Endothelial cell of umbilical vein (primary cell): ENCODE data around the gene CMIP. TPM values are rescaled to one million over a fixed set of nuclear protein-coding genes. Genes with fewer than 3 reads are reported as not detected.

Experiments used
- BruUV-seq: library from RNA; stranded (reverse); fragments of 400-500 nt; replicated peaks from 2 replicates; lab custom pipeline; 2021; lab: Mats Ljungman, UMichigan
- CTCF ChIA-PET: fragments of 300-600, 350-600 bp; sonication (Branson Sonifier 250); formaldehyde crosslinking; loops from one replicate; lab custom pipeline; 2021; ENCODE audit warnings: antibody characterized with exemption, inconsistent platforms; lab: Charles Lee
- POLR2A ChIA-PET: fragments of 300-600, 350-600 bp; sonication (Branson Sonifier 250); formaldehyde crosslinking; loops from one replicate; lab custom pipeline; 2021; ENCODE audit warnings: antibody characterized with exemption, inconsistent platforms; lab: Charles Lee
- DNase-seq: peaks from one replicate; pipeline ENCODE4 v3.0.0-alpha.2; 2011; ENCODE audit warnings: low read depth, low spot score
- FAIRE-seq: peaks from 2 replicates; lab custom pipeline; 2011; peaks lifted over from hg19 to GRCh38; lab: Jason Lieb, UNC
- H2AFZ ChIP-seq: 2 replicates; pipeline ENCODE4 v1.6.0; 2012; ENCODE audit warnings: low read depth, low read length, control low read depth, inconsistent platforms
- H3K27ac ChIP-seq: 2 replicates; pipeline ENCODE4 v1.5.1; 2011; ENCODE audit warnings: low read depth, mild to moderate bottlenecking, control low read depth, low read length, moderate library complexity; ENCODE audit not compliant: insufficient read depth
- H3K27me3 ChIP-seq, 2 experiments: 2 replicates each; pipeline versions ENCODE4 v1.6.0 to v1.6.1; 2011; ENCODE audit warnings: low read length in 2 of 2, mixed read lengths in 1 of 2; ENCODE audit not compliant: control insufficient read depth in 2 of 2, insufficient read depth in 2 of 2
- H3K36me3 ChIP-seq, 2 experiments: 2 replicates in 1 of 2; 3 replicates in 1 of 2; pipeline ENCODE4 v1.5.1; 2011; ENCODE audit warnings: low read length in 2 of 2, mild to moderate bottlenecking in 1 of 2, moderate library complexity in 1 of 2; ENCODE audit not compliant: control insufficient read depth in 2 of 2, insufficient read depth in 2 of 2; ENCODE audit errors: extremely low read depth in 1 of 2
- H3K4me1 ChIP-seq: 3 replicates; pipeline ENCODE4 v1.5.1; 2011; ENCODE audit warnings: mild to moderate bottlenecking, low read length; ENCODE audit not compliant: control insufficient read depth, insufficient read depth; ENCODE audit errors: extremely low read depth
- H3K4me2 ChIP-seq: 2 replicates; pipeline ENCODE4 v1.6.1; 2011; ENCODE audit warnings: low read length, control low read depth, mixed read lengths; ENCODE audit not compliant: insufficient read depth
- H3K4me3 ChIP-seq, 3 experiments: fragments of 200-600 bp in 1 of 3; sonication (generic), shearing (Covaris generic) in 1 of 3; replicated peaks in 1 of 3; 2 replicates each; pipeline ENCODE4 v1.5.1; 2011 to 2016; ENCODE audit warnings: control low read depth in 3 of 3, low read length in 3 of 3, mild to moderate bottlenecking in 2 of 3, inconsistent platforms in 1 of 3, low read depth in 1 of 3, moderate library complexity in 1 of 3; ENCODE audit not compliant: insufficient read depth in 1 of 3
- H3K79me2 ChIP-seq: 2 replicates; pipeline ENCODE4 v1.6.0; 2012; ENCODE audit warnings: low read length, inconsistent platforms; ENCODE audit not compliant: control insufficient read depth, insufficient read depth
- H3K9ac ChIP-seq: replicated peaks from 2 replicates; pipeline ENCODE3; 2011; ENCODE audit warnings: low read length, control low read depth; ENCODE audit not compliant: insufficient read depth; ENCODE audit errors: extremely low read depth
- H3K9me1 ChIP-seq: replicated peaks from 3 replicates; pipeline ENCODE4 v1.6.0; 2011; ENCODE audit warnings: mild to moderate bottlenecking, low read length; ENCODE audit not compliant: control insufficient read depth, insufficient read depth; ENCODE audit errors: extremely low read depth
- H3K9me3 ChIP-seq: replicated peaks from 2 replicates; pipeline ENCODE4 v1.5.1; 2012; ENCODE audit warnings: low read length, inconsistent platforms; ENCODE audit not compliant: control insufficient read depth, insufficient read depth
- H4K20me1 ChIP-seq: replicated peaks from 2 replicates; pipeline ENCODE3; 2011; ENCODE audit warnings: mild to moderate bottlenecking, low read length; ENCODE audit not compliant: control insufficient read depth, insufficient read depth; ENCODE audit errors: extremely low read depth
- CTCF ChIP-seq, 2 donors: IDR thresholded peaks; 1 replicate in 1 of 2; 2 replicates in 1 of 2; pipeline ENCODE4 v1.5.1; 2011; ENCODE audit warnings: low read length in 2 of 2, mild to moderate bottlenecking in 2 of 2, moderate library complexity in 2 of 2, control low read depth in 1 of 2, inconsistent platforms in 1 of 2, low read depth in 1 of 2; ENCODE audit not compliant: insufficient read depth in 1 of 2; ENCODE audit errors: extremely low read depth in 1 of 2
- FOS ChIP-seq: IDR thresholded peaks from 2 replicates; pipeline ENCODE4 v1.6.1; 2011; ENCODE audit warnings: mild to moderate bottlenecking, low read length, moderate library complexity, borderline replicate concordance; ENCODE audit not compliant: insufficient read depth
- GATA2 ChIP-seq: IDR thresholded peaks from 2 replicates; pipeline ENCODE4 v1.7.0; 2011; ENCODE audit warnings: low read depth, mild to moderate bottlenecking, moderate library complexity, mixed read lengths, low read length; ENCODE audit not compliant: insufficient read length, insufficient read depth
- MAX ChIP-seq: IDR thresholded peaks from 2 replicates; pipeline ENCODE4 v1.6.1; 2011; ENCODE audit not compliant: insufficient read depth, insufficient read length
- MYC ChIP-seq: IDR thresholded peaks from one replicate; pipeline ENCODE4 v1.6.1; 2011; ENCODE audit warnings: mild to moderate bottlenecking, low read depth, low read length
- dilution Hi-C: fragments of 300-500 bp; cut with MboI; formaldehyde crosslinking; loops from one replicate; pipeline ENCODE4 v1.15.0; 2019; ENCODE audit warnings: low sequenced_read_pairs; ENCODE audit not compliant: extremely low pct_ligation_motif_present
- intact Hi-C: fragments of 100-400 bp; cut with micrococcal nuclease; formaldehyde crosslinking; loops from one replicate; pipeline ENCODE4 v1.10.0; 2022
- polyA plus RNA-seq, 4 experiments: library from polyadenylated mRNA; depleted of rRNA in 3 of 4; stranded (reverse) in 3 of 4; unstranded in 1 of 4; fragments of >200 nt; gene quantifications; 2 replicates each; pipeline versions ENCODE4 v1.2.1 to v1.2.3, GENCODE V29; 2011 to 2012; ENCODE audit warnings: missing spikeins in 1 of 4
- total RNA-seq: library from RNA; stranded (reverse); gene quantifications from 2 replicates; pipeline ENCODE4 v1.2.3, GENCODE V29; 2021

Gene CMIP
- total and polyA plus RNA-seq, 2 donors (not counting 3 experiments of a cell fraction or from before 2014, with no cell fraction given) = 29.0 to 101 TPM

GRCh38 chr16:81427219-81427618, 17.4 kb upstream of the CMIP start:
- Histone ChIP-seq H3K9me3 (no peaks in the 10 kb centered on the region), H3K4me3 (no peak overlapping the region), H3K4me2 (no peak overlapping the region), H3K9ac (no peak overlapping the region), H2AFZ (no peak overlapping the region), H3K79me2 (no peaks in the 10 kb centered on the region), H3K4me1 (no peaks in the 10 kb centered on the region), H3K36me3 (no peaks in the 10 kb centered on the region), H3K27me3 (no peaks in the 10 kb centered on the region), H3K27ac (no peak overlapping the region), H3K9me1 (no peaks in the 10 kb centered on the region), H4K20me1 (no peaks in the 10 kb centered on the region)
- BruUV-seq = no TSS peak
- CTCF ChIA-PET = interaction anchor here (1.2 kb wide), 1 partner anchor 15 kb away, joined by 3 read pairs; no protein-coding TSS in a partner anchor
- dilution Hi-C loops (no loop called here), intact Hi-C loops (no loop called here)
- POLR2A ChIA-PET = no interaction called here
- TF ChIP-seq CTCF (IDR thresholded peaks at IDR 0.05; ENCODE audit: extremely low read depth in 1 of 2, insufficient read depth in 1 of 2, low read depth in 1 of 2, low read length in 2 of 2) = no peak
- no peak for TF ChIP-seq GATA2
- FAIRE-seq (no peak), DNase-seq (no peak)

- Histone ChIP-seq H3K4me3 (no peak overlapping the region), H3K36me3 (no peaks in the 10 kb centered on the region), H3K27ac (no peak overlapping the region), H2AFZ (peak overlapping the region; percentile 1), H3K4me1 (no peaks in the 10 kb centered on the region), H3K4me2 (no peak overlapping the region), H3K9me1 (no peaks in the 10 kb centered on the region), H3K79me2 (no peaks in the 10 kb centered on the region), H4K20me1 (no peaks in the 10 kb centered on the region), H3K9me3 (no peaks in the 10 kb centered on the region), H3K27me3 (no peaks in the 10 kb centered on the region), H3K9ac (no peak overlapping the region)
- intact Hi-C loops = loop anchor here (1.0 kb wide), 1 partner anchor 294 kb away; no protein-coding TSS in a partner anchor
- POLR2A ChIA-PET = no interaction called here
- DNase-seq (peak; percentile 70), FAIRE-seq (peak; percentile 85)
- dilution Hi-C loops = no loop called here
- CTCF ChIA-PET = interaction anchor here (0.6 to 2.5 kb wide), 38 partner anchors 9 to 301 kb away, joined by 3 to 16 read pairs (median 4); no protein-coding TSS in a partner anchor
- no TSS peak for BruUV-seq
- TF ChIP-seq MAX = no peak
- TF ChIP-seq MYC = no peak
- TF ChIP-seq FOS = no peak
- peak; percentile 49 to 69 for TF ChIP-seq CTCF (IDR thresholded peaks at IDR 0.05; ENCODE audit: extremely low read depth in 1 of 2, insufficient read depth in 1 of 2, low read depth in 1 of 2, low read length in 2 of 2)
- no peak for TF ChIP-seq GATA2
These were observed 15.5 kb upstream of the CMIP start for GRCh38 chr16:81429045-81429521.
